IMR-90 (cell line): Measurements from ENCODE around the gene SPATA33. TPM values are rescaled to one million over a fixed set of nuclear protein-coding genes. Genes with fewer than 3 reads are reported as not detected.

Experiments
- ATAC-seq: fragments of 200-7000 bp; cut with Tn5 transposase; 2 replicates; pipeline ENCODE4 v1.9.1; 2020; ENCODE audit warnings: low read depth, mild to moderate bottlenecking, moderate library complexity
- BruUV-seq: library from RNA; stranded (reverse); fragments of 400-500 nt; replicated peaks from 2 replicates; lab custom pipeline; 2021; lab: Mats Ljungman, UMichigan
- CTCF ChIA-PET: fragments of 300-600 bp; formaldehyde crosslinking; extraction: SDS; loops from one replicate; lab custom pipeline; 2021; ENCODE audit warnings: antibody characterized with exemption; lab: Yijun Ruan, JAX
- POLR2A ChIA-PET: fragments of 300-600 bp; sonication (Branson Sonifier 250); formaldehyde crosslinking; loops from one replicate; lab custom pipeline; 2022; ENCODE audit warnings: antibody characterized with exemption; ENCODE audit not compliant: unreplicated experiment; lab: Charles Lee
- DNase-seq: peaks from one replicate; pipeline ENCODE4 v3.0.0; 2013
- H2AFZ ChIP-seq: replicated peaks from 2 replicates; pipeline ENCODE3; 2013; ENCODE audit warnings: low read length, mild to moderate bottlenecking; ENCODE audit not compliant: poor library complexity
- H2AK5ac ChIP-seq: 2 replicates; pipeline ENCODE4 v1.6.1; 2013; ENCODE audit warnings: low read depth, low read length, inconsistent platforms
- H2AK9ac ChIP-seq: replicated peaks from 2 replicates; pipeline ENCODE3; 2013; ENCODE audit warnings: mild to moderate bottlenecking, low read depth, low read length, moderate library complexity; ENCODE audit not compliant: poor library complexity
- H2BK120ac ChIP-seq: 2 replicates; pipeline ENCODE4 v1.6.1; 2013; ENCODE audit warnings: low read depth, low read length, inconsistent platforms
- H2BK15ac ChIP-seq: 3 replicates; pipeline ENCODE4 v1.6.1; 2013; ENCODE audit warnings: low read depth, low read length, inconsistent platforms
- H2BK20ac ChIP-seq: 2 replicates; pipeline ENCODE4 v1.6.1; 2013; ENCODE audit warnings: low read depth, mild to moderate bottlenecking, inconsistent platforms, low read length, moderate library complexity
- H2BK5ac ChIP-seq: 2 replicates; pipeline ENCODE4 v1.6.1; 2013; ENCODE audit warnings: mild to moderate bottlenecking, low read depth, low read length, inconsistent platforms; ENCODE audit not compliant: poor library complexity, severe bottlenecking
- H3K14ac ChIP-seq: replicated peaks from 2 replicates; pipeline ENCODE4 v1.6.1; 2013; ENCODE audit warnings: low read depth, low read length, inconsistent platforms
- H3K18ac ChIP-seq: 2 replicates; pipeline ENCODE4 v1.6.1; 2013; ENCODE audit warnings: low read depth, low read length, control low read depth
- H3K23ac ChIP-seq: 2 replicates; pipeline ENCODE4 v1.6.1; 2013; ENCODE audit warnings: low read depth, low read length, inconsistent platforms
- H3K27ac ChIP-seq: 2 replicates; pipeline ENCODE4 v1.5.1; 2013; ENCODE audit warnings: mild to moderate bottlenecking, control low read depth, low read length; ENCODE audit not compliant: insufficient read depth
- H3K27me3 ChIP-seq: 2 replicates; pipeline ENCODE4 v1.6.1; 2013; ENCODE audit warnings: low read length; ENCODE audit not compliant: control insufficient read depth, insufficient read depth
- H3K36me3 ChIP-seq: 2 replicates; pipeline ENCODE4 v1.6.1; 2013; ENCODE audit warnings: low read length, mixed read lengths; ENCODE audit not compliant: control insufficient read depth, insufficient read depth
- H3K4ac ChIP-seq: 2 replicates; pipeline ENCODE4 v1.6.1; 2013; ENCODE audit warnings: low read depth, low read length, inconsistent platforms
- H3K4me1 ChIP-seq: 2 replicates; pipeline ENCODE4 v1.6.1; 2013; ENCODE audit warnings: low read length, mixed read lengths; ENCODE audit not compliant: control insufficient read depth, insufficient read depth
- H3K4me2 ChIP-seq: 2 replicates; pipeline ENCODE4 v1.6.1; 2013; ENCODE audit warnings: low read depth, mild to moderate bottlenecking, control low read depth, low read length, moderate library complexity
- H3K4me3 ChIP-seq: 2 replicates; pipeline ENCODE4 v1.5.1; 2013; ENCODE audit warnings: low read depth, mild to moderate bottlenecking, control low read depth, low read length, moderate library complexity; ENCODE audit not compliant: insufficient read depth
- H3K56ac ChIP-seq: 2 replicates; pipeline ENCODE4 v1.6.1; 2013; ENCODE audit warnings: low read length, inconsistent platforms; ENCODE audit not compliant: insufficient read depth; ENCODE audit errors: extremely low read depth
- H3K79me1 ChIP-seq, 2 experiments: 2 replicates each; pipeline ENCODE4 v1.6.1; 2013; ENCODE audit warnings: low read length in 2 of 2, inconsistent platforms in 1 of 2, low read depth in 1 of 2
- H3K9ac ChIP-seq: 2 replicates; pipeline ENCODE4 v1.6.1; 2013; ENCODE audit warnings: low read depth, low read length, control low read depth
- H3K9me1 ChIP-seq: 2 replicates; pipeline ENCODE4 v1.6.1; 2013; ENCODE audit warnings: low read length, inconsistent platforms; ENCODE audit not compliant: insufficient read depth
- H3K9me3 ChIP-seq: 2 replicates; pipeline ENCODE4 v1.6.1; 2013; ENCODE audit warnings: low read length; ENCODE audit not compliant: control insufficient read depth, insufficient read depth
- H4K20me1 ChIP-seq: 2 replicates; pipeline ENCODE4 v1.6.1; 2013; ENCODE audit warnings: low read length, inconsistent platforms; ENCODE audit not compliant: insufficient read depth
- H4K5ac ChIP-seq: 2 replicates; pipeline ENCODE4 v1.6.1; 2013; ENCODE audit warnings: mild to moderate bottlenecking, low read depth, low read length, control low read depth
- H4K8ac ChIP-seq, 2 experiments: 2 replicates each; pipeline ENCODE4 v1.6.1; 2013; ENCODE audit warnings: low read depth in 2 of 2, low read length in 2 of 2, control low read depth in 1 of 2, inconsistent platforms in 1 of 2
- H4K91ac ChIP-seq: 2 replicates; pipeline ENCODE4 v1.6.1; 2013; ENCODE audit warnings: low read depth, low read length, inconsistent platforms; ENCODE audit not compliant: insufficient read depth
- FOS ChIP-seq: fragments of 150-350 bp; IDR thresholded peaks from 2 replicates; pipeline ENCODE4 v1.6.1; 2016; ENCODE audit warnings: low read depth, low read length
- POLR2A ChIP-seq: IDR thresholded peaks from 2 replicates; pipeline ENCODE4 v1.6.1; 2012; ENCODE audit warnings: mild to moderate bottlenecking, low read depth, low read length
- WGBS, 2 experiments: methylation state at CpG; one replicate each; pipeline versions ENCODE4 v1.1.5 to v1.1.7; 2013; ENCODE audit warnings: missing lambda C conversion rate in 2 of 2; ENCODE audit not compliant: insufficient read length in 1 of 2; ENCODE audit errors: extremely low coverage in 2 of 2; 5-methylcytosine and 5-hydroxymethylcytosine counted together
- dilution Hi-C: fragments of 300-500 bp; cut with HindIII; formaldehyde crosslinking; loops from one replicate; pipeline ENCODE4 v1.14.3; 2018; ENCODE audit warnings: low sequenced_read_pairs; ENCODE audit not compliant: unreplicated experiment
- in situ Hi-C: fragments of 300-500 bp; cut with MboI; formaldehyde crosslinking; loops from 3 replicates; pipeline ENCODE4 v1.14.3; 2019; ENCODE audit warnings: low sequenced_read_pairs, inconsistent platforms, mixed read lengths
- intact Hi-C: fragments of 100-400 bp; cut with micrococcal nuclease; formaldehyde crosslinking; loops from 2 replicates; pipeline ENCODE4 v1.10.0; 2022
- polyA plus RNA-seq, 3 experiments: library from polyadenylated mRNA; depleted of rRNA; stranded (reverse); fragments of >200 nt; gene quantifications; 2 replicates each; pipeline ENCODE4 v1.2.3, GENCODE V29; 2012; ENCODE audit warnings: low replicate concordance in 1 of 3
- total RNA-seq: library from RNA; depleted of rRNA; stranded (reverse); fragments of >200 nt; gene quantifications from 2 replicates; pipeline ENCODE4 v1.2.3, GENCODE V29; 2012

SPATA33 gene
- total and polyA plus RNA-seq, 2 of the 4 experiments (the other 2 are of a cell fraction): 0.90 to 3.4 TPM

- CTCF ChIA-PET: no interaction called here
- no peak overlapping the region for H3K56ac ChIP-seq
- H2BK120ac ChIP-seq: no peak overlapping the region
- no peaks in the 10 kb centered on the region for H3K27me3 ChIP-seq
- no peak overlapping the region for H2BK20ac ChIP-seq
- no peak overlapping the region for H3K23ac ChIP-seq
- intact Hi-C loops (no loop called here), in situ Hi-C loops (no loop called here), dilution Hi-C loops (no loop called here)
- WGBS, 2 experiments: 81% methylated on average over 8 of the region's 25 CpGs; no CpG with 5 or more reads in 1 of the 2 experiments
- H3K4me1 ChIP-seq: peaks cover 7% of the 10 kb centered on the region
- no peak overlapping the region for H2BK5ac ChIP-seq
- no peaks in the 10 kb centered on the region for H3K9me3 ChIP-seq
- H3K4me3 ChIP-seq: no peak overlapping the region
- H3K14ac ChIP-seq: no peak overlapping the region
- H3K27ac ChIP-seq: no peak overlapping the region
- no TSS peak for BruUV-seq
- peak overlapping the region; percentile 85 for H2AK9ac ChIP-seq
- H3K9ac ChIP-seq: no peak overlapping the region
- peaks cover 45% of the 10 kb centered on the region for H3K36me3 ChIP-seq
- no peaks in the 10 kb centered on the region for H3K9me1 ChIP-seq
- no peak overlapping the region for H4K91ac ChIP-seq
- H2BK15ac ChIP-seq: no peak overlapping the region
- no peak overlapping the region for H4K8ac ChIP-seq
- no peak overlapping the region for H2AFZ ChIP-seq
- H3K4ac ChIP-seq: no peak overlapping the region
- POLR2A ChIA-PET: no interaction called here
- H3K4me2 ChIP-seq: no peak overlapping the region
- no peak overlapping the region for H4K5ac ChIP-seq
- peaks cover 32% of the 10 kb centered on the region for H4K20me1 ChIP-seq
- no peak overlapping the region for H3K18ac ChIP-seq
- no peak for TF ChIP-seq FOS
- peak; percentile 13; the same call in 1 of the 2 replicates for TF ChIP-seq POLR2A
- peaks cover 5 to 24% of the 10 kb centered on the region in 2 experiments; a peak in 2 of 4 replicates for H3K79me1 ChIP-seq
- no peak overlapping the region for H2AK5ac ChIP-seq
- ATAC-seq (no peak), DNase-seq (no peak)
Measured at GRCh38 chr16:89695875-89696669, 38.4 kb downstream of the SPATA33 start.
